HCT116 (cell line): ENCODE data around the gene CACNG3. TPM values are rescaled to one million over a fixed set of nuclear protein-coding genes. Genes with fewer than 3 reads are reported as not detected.

Experiments
- ATAC-seq: fragments of 200-7000 bp; cut with Tn5 transposase; 2 replicates; pipeline ENCODE4 v1.9.1; 2020; ENCODE audit warnings: mild to moderate bottlenecking, moderate library complexity
- BruUV-seq: library from RNA; stranded (reverse); fragments of 400-500 nt; replicated peaks from 2 replicates; lab custom pipeline; 2021; lab: Mats Ljungman, UMichigan
- CTCF ChIA-PET: fragments of 300-600 bp; sonication (Branson Sonifier 250); formaldehyde crosslinking; loops from one replicate; lab custom pipeline; 2021; ENCODE audit warnings: antibody characterized with exemption; lab: Charles Lee
- POLR2A ChIA-PET: fragments of 300-600, 350-600 bp; sonication (Branson Sonifier 250); formaldehyde crosslinking; loops from one replicate; lab custom pipeline; 2021; ENCODE audit warnings: antibody characterized with exemption; lab: Charles Lee
- RAD21 ChIA-PET, 2 experiments: fragments of 300-600 bp; sonication (Branson Sonifier 250); formaldehyde crosslinking; loops; one replicate each; lab custom pipeline; 2023; ENCODE audit warnings: low total read pairs in 2 of 2; ENCODE audit not compliant: uncharacterized antibody in 2 of 2, unreplicated experiment in 2 of 2, low non-redundant PET in 1 of 2; lab: Charles Lee
- DNase-seq: peaks from one replicate; pipeline ENCODE4 v3.0.0-alpha.2; 2010; ENCODE audit warnings: low read depth, low spot score
- H2AFZ ChIP-seq: fragments of 200-600 bp; shearing (Covaris generic), sonication (generic); 2 replicates; pipeline ENCODE4 v1.6.1; 2017; ENCODE audit warnings: low read depth, mixed run types, mixed read lengths, antibody characterized with exemption, low read length; ENCODE audit not compliant: poor library complexity, severe bottlenecking
- H3K27ac ChIP-seq: 2 replicates; pipeline ENCODE4 v1.5.1; 2012; ENCODE audit warnings: low read depth, low read length
- H3K27me3 ChIP-seq: fragments of 200-600 bp; sonication (generic); 2 replicates; pipeline ENCODE4 v1.6.1; 2016; ENCODE audit warnings: mixed run types, low read length, mixed read lengths; ENCODE audit not compliant: insufficient read depth
- H3K36me3 ChIP-seq, 2 experiments: fragments of 200-500 bp in 1 of 2; fragments of 200-600 bp in 1 of 2; sonication (Bioruptor generic) in 1 of 2; sonication (generic) in 1 of 2; 2 replicates each; pipeline versions ENCODE4 v1.5.1 to v1.6.1; 2014 to 2016; ENCODE audit warnings: low read length in 2 of 2, inconsistent platforms in 1 of 2, mixed read lengths in 1 of 2, mixed run types in 1 of 2; ENCODE audit not compliant: insufficient read depth in 2 of 2, control insufficient read depth in 1 of 2
- H3K4me1 ChIP-seq, 2 experiments: fragments of 200-600 bp in 1 of 2; sonication (generic) in 1 of 2; 2 replicates each; pipeline versions ENCODE4 v1.5.1 to v1.6.1; 2012 to 2017; ENCODE audit warnings: low read length in 2 of 2, inconsistent platforms in 1 of 2, mild to moderate bottlenecking in 1 of 2, mixed read lengths in 1 of 2, mixed run types in 1 of 2, moderate library complexity in 1 of 2; ENCODE audit not compliant: insufficient read depth in 2 of 2, control insufficient read depth in 1 of 2
- H3K4me2 ChIP-seq: fragments of 200-600 bp; sonication (generic); 2 replicates; pipeline ENCODE4 v1.6.1; 2017; ENCODE audit warnings: mixed run types, low read length, mixed read lengths
- H3K4me3 ChIP-seq, 2 experiments: fragments of 200-600 bp in 1 of 2; sonication (generic) in 1 of 2; replicated peaks in 1 of 2; 2 replicates each; pipeline ENCODE4 v1.5.1; 2011 to 2016; ENCODE audit warnings: low read length in 2 of 2, control low read depth in 1 of 2, low read depth in 1 of 2, mild to moderate bottlenecking in 1 of 2, mixed read lengths in 1 of 2, mixed run types in 1 of 2
- H3K79me2 ChIP-seq: fragments of 200-600 bp; sonication (generic); 2 replicates; pipeline ENCODE4 v1.6.1; 2017; ENCODE audit warnings: mild to moderate bottlenecking, mixed run types, low read length, moderate library complexity, mixed read lengths; ENCODE audit not compliant: insufficient read depth
- H3K9ac ChIP-seq: fragments of 200-600 bp; sonication (generic); 2 replicates; pipeline ENCODE4 v1.6.1; 2016; ENCODE audit warnings: low read length, mixed read lengths
- H3K9me2 ChIP-seq: fragments of 200-600 bp; sonication (generic), shearing (Covaris generic); 2 replicates; pipeline ENCODE4 v1.6.1; 2017; ENCODE audit warnings: mixed run types, mild to moderate bottlenecking, moderate library complexity; ENCODE audit not compliant: insufficient read depth
- H3K9me3 ChIP-seq, 2 experiments: fragments of 200-500 bp in 1 of 2; fragments of 200-600 bp in 1 of 2; sonication (Bioruptor generic) in 1 of 2; sonication (generic) in 1 of 2; 2 replicates each; pipeline ENCODE4 v1.6.1; 2014 to 2017; ENCODE audit warnings: low read length in 2 of 2, mixed read lengths in 2 of 2, inconsistent platforms in 1 of 2, low read depth in 1 of 2, mild to moderate bottlenecking in 1 of 2, mixed run types in 1 of 2, moderate library complexity in 1 of 2; ENCODE audit not compliant: control insufficient read depth in 1 of 2, insufficient read depth in 1 of 2
- H4K20me1 ChIP-seq: fragments of 200-600 bp; sonication (generic), shearing (Covaris generic); 2 replicates; pipeline ENCODE4 v1.6.1; 2017; ENCODE audit warnings: mixed run types, mild to moderate bottlenecking, moderate library complexity; ENCODE audit not compliant: insufficient read depth
- ATF3 ChIP-seq: IDR thresholded peaks from 2 replicates; pipeline ENCODE4 v1.6.1; 2012
- CTCF ChIP-seq, 3 experiments: fragments of 200-600 bp in 1 of 3; sonication (generic) in 1 of 3; IDR thresholded peaks in 2 of 3; conservative IDR thresholded peaks in 1 of 3; 2 replicates each; pipeline ENCODE4 v1.5.1; 2012 to 2017; ENCODE audit warnings: low read depth in 2 of 3, low read length in 2 of 3, antibody characterized with exemption in 1 of 3, borderline replicate concordance in 1 of 3, control low read depth in 1 of 3, mild to moderate bottlenecking in 1 of 3, mixed read lengths in 1 of 3, mixed run types in 1 of 3, moderate library complexity in 1 of 3; ENCODE audit not compliant: insufficient read depth in 1 of 3
- ELF1 ChIP-seq: IDR thresholded peaks from 2 replicates; pipeline ENCODE4 v1.6.1; 2012; ENCODE audit warnings: low read depth, borderline replicate concordance
- EZH2phosphoT487 ChIP-seq: fragments of 200-600 bp; IDR thresholded peaks from 2 replicates; pipeline ENCODE4 v1.6.1; 2018; ENCODE audit warnings: antibody characterized with exemption, borderline replicate concordance
- FOSL1 ChIP-seq: IDR thresholded peaks from 2 replicates; pipeline ENCODE4 v1.6.1; 2012; ENCODE audit warnings: low read depth
- JUND ChIP-seq: IDR thresholded peaks from 2 replicates; pipeline ENCODE4 v1.6.1; 2012
- MAX ChIP-seq: IDR thresholded peaks from 2 replicates; pipeline ENCODE4 v1.6.1; 2012
- POLR2A ChIP-seq: IDR thresholded peaks from 2 replicates; pipeline ENCODE4 v1.7.0; 2011; ENCODE audit warnings: borderline replicate concordance; ENCODE audit not compliant: insufficient read depth, insufficient read length; ENCODE audit errors: extremely low read depth
- REST ChIP-seq: IDR thresholded peaks from 2 replicates; pipeline ENCODE4 v1.6.1; 2012; ENCODE audit warnings: low read depth
- SIN3A ChIP-seq: IDR thresholded peaks from 2 replicates; pipeline ENCODE4 v1.6.1; 2012; ENCODE audit warnings: low read depth
- SP1 ChIP-seq: IDR thresholded peaks from 2 replicates; pipeline ENCODE4 v1.6.1; 2012; ENCODE audit warnings: low read depth
- SRF ChIP-seq: IDR thresholded peaks from 2 replicates; pipeline ENCODE4 v1.6.1; 2012; ENCODE audit warnings: low read depth
- TCF7L2 ChIP-seq: IDR thresholded peaks from 2 replicates; pipeline ENCODE4 v1.7.0; 2011; ENCODE audit warnings: borderline replicate concordance, inconsistent platforms; ENCODE audit not compliant: insufficient read depth, insufficient read length; ENCODE audit errors: extremely low read depth
- ZNF274 ChIP-seq: fragments of 200-500 bp; sonication (Bioruptor generic); IDR thresholded peaks from 2 replicates; pipeline ENCODE4 v1.6.1; 2014; ENCODE audit warnings: mild to moderate bottlenecking, low read depth, low read length, inconsistent platforms
- intact Hi-C: fragments of 100-400 bp; cut with micrococcal nuclease; formaldehyde crosslinking; loops from 2 replicates; pipeline ENCODE4 v1.10.0; 2022
- total RNA-seq: library from RNA; stranded (reverse); gene quantifications from one replicate; pipeline ENCODE4 v1.2.1, GENCODE V29; 2021; ENCODE audit not compliant: unreplicated experiment

CACNG3 gene
- total RNA-seq, 1 experiment from 2014 or later = not detected

GRCh38 chr16:24318680-24319079 lies 62.5 kb downstream of the CACNG3 start:
- Histone ChIP-seq H3K9me3 (no peaks in the 10 kb centered on the region), H3K4me2 (no peak overlapping the region), H3K4me1 (no peaks in the 10 kb centered on the region), H3K36me3 (no peaks in the 10 kb centered on the region), H3K9ac (no peak overlapping the region), H3K79me2 (no peaks in the 10 kb centered on the region), H2AFZ (no peak overlapping the region), H4K20me1 (no peaks in the 10 kb centered on the region), H3K27ac (no peak overlapping the region), H3K4me3 (no peak overlapping the region), H3K9me2 (no peaks in the 10 kb centered on the region)
- DNase-seq (no peak), ATAC-seq (no peak)
- no TSS peak for BruUV-seq
- ChIA-PET CTCF (no interaction called here), POLR2A (no interaction called here)
- intact Hi-C loops = no loop called here
- TF ChIP-seq SP1 (no peak), SRF (no peak), CTCF (IDR thresholded peaks at IDR 0.05 in 2 of 3, conservative IDR thresholded peaks at IDR 0.05 in 1 of 3; ENCODE audit: borderline replicate concordance in 1 of 3, insufficient read depth in 1 of 3, low read depth in 2 of 3, low read length in 2 of 3) (0 out of 6 replicates have a peak, but pooled peaks of 2 of the 3 experiments have one; percentile 7 to 12)
- TF ChIP-seq, all 23 proteins: peak for 1
- RAD21 ChIA-PET = no interaction called here
- H3K27me3 ChIP-seq = peaks cover 66% of the 10 kb centered on the region

GRCh38 chr16:24319126-24319814 lies 63.1 kb downstream of the CACNG3 start:
- POLR2A ChIA-PET = no interaction called here

More at GRCh38 chr16:24319126-24319814, 63.1 kb downstream of the CACNG3 start:
- CTCF ChIA-PET = no interaction called here
- Histone ChIP-seq H3K9me3 (no peaks in the 10 kb centered on the region), H3K4me1 (no peaks in the 10 kb centered on the region), H3K4me3 (no peak overlapping the region), H2AFZ (no peak overlapping the region), H3K9me2 (no peaks in the 10 kb centered on the region), H3K4me2 (no peak overlapping the region), H3K36me3 (no peaks in the 10 kb centered on the region), H3K27ac (no peak overlapping the region), H3K27me3 (peaks cover 67% of the 10 kb centered on the region), H3K79me2 (no peaks in the 10 kb centered on the region), H3K9ac (no peak overlapping the region), H4K20me1 (no peaks in the 10 kb centered on the region)
- ATAC-seq (no peak), DNase-seq (no peak)
- RAD21 ChIA-PET = no interaction called here
- TF ChIP-seq REST (no peak), MAX (no peak), SIN3A (no peak), ELF1 (no peak), JUND (no peak), TCF7L2 (no peak), POLR2A (no peak), FOSL1 (no peak), ATF3 (no peak), ZNF274 (no peak), EZH2phosphoT487 (no peak)
- BruUV-seq = no TSS peak
- intact Hi-C loops = no loop called here
